HCT116 (cell line): ENCODE measurements around the gene ZMYND10. TPM values are rescaled to one million over a fixed set of nuclear protein-coding genes. Genes with fewer than 3 reads are reported as not detected.

Experiments
- ATAC-seq: fragments of 200-7000 bp; cut with Tn5 transposase; 2 replicates; pipeline ENCODE4 v1.9.1; 2020; ENCODE audit warnings: mild to moderate bottlenecking, moderate library complexity
- BruUV-seq: library from RNA; stranded (reverse); fragments of 400-500 nt; replicated peaks from 2 replicates; lab custom pipeline; 2021; lab: Mats Ljungman, UMichigan
- CTCF ChIA-PET: fragments of 300-600 bp; sonication (Branson Sonifier 250); formaldehyde crosslinking; loops from one replicate; lab custom pipeline; 2021; ENCODE audit warnings: antibody characterized with exemption; lab: Charles Lee
- POLR2A ChIA-PET: fragments of 300-600, 350-600 bp; sonication (Branson Sonifier 250); formaldehyde crosslinking; loops from one replicate; lab custom pipeline; 2021; ENCODE audit warnings: antibody characterized with exemption; lab: Charles Lee
- RAD21 ChIA-PET, 2 experiments: fragments of 300-600 bp; sonication (Branson Sonifier 250); formaldehyde crosslinking; loops; one replicate each; lab custom pipeline; 2023; ENCODE audit warnings: low total read pairs in 2 of 2; ENCODE audit not compliant: uncharacterized antibody in 2 of 2, unreplicated experiment in 2 of 2, low non-redundant PET in 1 of 2; lab: Charles Lee
- DNase-seq: peaks from one replicate; pipeline ENCODE4 v3.0.0-alpha.2; 2010; ENCODE audit warnings: low read depth, low spot score
- H2AFZ ChIP-seq: fragments of 200-600 bp; shearing (Covaris generic), sonication (generic); 2 replicates; pipeline ENCODE4 v1.6.1; 2017; ENCODE audit warnings: low read depth, mixed run types, mixed read lengths, antibody characterized with exemption, low read length; ENCODE audit not compliant: poor library complexity, severe bottlenecking
- H3K27ac ChIP-seq: 2 replicates; pipeline ENCODE4 v1.5.1; 2012; ENCODE audit warnings: low read depth, low read length
- H3K27me3 ChIP-seq: fragments of 200-600 bp; sonication (generic); 2 replicates; pipeline ENCODE4 v1.6.1; 2016; ENCODE audit warnings: mixed run types, low read length, mixed read lengths; ENCODE audit not compliant: insufficient read depth
- H3K36me3 ChIP-seq, 2 experiments: fragments of 200-500 bp in 1 of 2; fragments of 200-600 bp in 1 of 2; sonication (Bioruptor generic) in 1 of 2; sonication (generic) in 1 of 2; 2 replicates each; pipeline versions ENCODE4 v1.5.1 to v1.6.1; 2014 to 2016; ENCODE audit warnings: low read length in 2 of 2, inconsistent platforms in 1 of 2, mixed read lengths in 1 of 2, mixed run types in 1 of 2; ENCODE audit not compliant: insufficient read depth in 2 of 2, control insufficient read depth in 1 of 2
- H3K4me1 ChIP-seq, 2 experiments: fragments of 200-600 bp in 1 of 2; sonication (generic) in 1 of 2; 2 replicates each; pipeline versions ENCODE4 v1.5.1 to v1.6.1; 2012 to 2017; ENCODE audit warnings: low read length in 2 of 2, inconsistent platforms in 1 of 2, mild to moderate bottlenecking in 1 of 2, mixed read lengths in 1 of 2, mixed run types in 1 of 2, moderate library complexity in 1 of 2; ENCODE audit not compliant: insufficient read depth in 2 of 2, control insufficient read depth in 1 of 2
- H3K4me2 ChIP-seq: fragments of 200-600 bp; sonication (generic); 2 replicates; pipeline ENCODE4 v1.6.1; 2017; ENCODE audit warnings: mixed run types, low read length, mixed read lengths
- H3K4me3 ChIP-seq, 2 experiments: fragments of 200-600 bp in 1 of 2; sonication (generic) in 1 of 2; replicated peaks in 1 of 2; 2 replicates each; pipeline ENCODE4 v1.5.1; 2011 to 2016; ENCODE audit warnings: low read length in 2 of 2, control low read depth in 1 of 2, low read depth in 1 of 2, mild to moderate bottlenecking in 1 of 2, mixed read lengths in 1 of 2, mixed run types in 1 of 2
- H3K79me2 ChIP-seq: fragments of 200-600 bp; sonication (generic); 2 replicates; pipeline ENCODE4 v1.6.1; 2017; ENCODE audit warnings: mild to moderate bottlenecking, mixed run types, low read length, moderate library complexity, mixed read lengths; ENCODE audit not compliant: insufficient read depth
- H3K9ac ChIP-seq: fragments of 200-600 bp; sonication (generic); 2 replicates; pipeline ENCODE4 v1.6.1; 2016; ENCODE audit warnings: low read length, mixed read lengths
- H3K9me2 ChIP-seq: fragments of 200-600 bp; sonication (generic), shearing (Covaris generic); 2 replicates; pipeline ENCODE4 v1.6.1; 2017; ENCODE audit warnings: mixed run types, mild to moderate bottlenecking, moderate library complexity; ENCODE audit not compliant: insufficient read depth
- H3K9me3 ChIP-seq, 2 experiments: fragments of 200-500 bp in 1 of 2; fragments of 200-600 bp in 1 of 2; sonication (Bioruptor generic) in 1 of 2; sonication (generic) in 1 of 2; 2 replicates each; pipeline ENCODE4 v1.6.1; 2014 to 2017; ENCODE audit warnings: low read length in 2 of 2, mixed read lengths in 2 of 2, inconsistent platforms in 1 of 2, low read depth in 1 of 2, mild to moderate bottlenecking in 1 of 2, mixed run types in 1 of 2, moderate library complexity in 1 of 2; ENCODE audit not compliant: control insufficient read depth in 1 of 2, insufficient read depth in 1 of 2
- H4K20me1 ChIP-seq: fragments of 200-600 bp; sonication (generic), shearing (Covaris generic); 2 replicates; pipeline ENCODE4 v1.6.1; 2017; ENCODE audit warnings: mixed run types, mild to moderate bottlenecking, moderate library complexity; ENCODE audit not compliant: insufficient read depth
- POLR2AphosphoS5 ChIP-seq: IDR thresholded peaks from 2 replicates; pipeline ENCODE4 v1.6.1; 2011; ENCODE audit warnings: mild to moderate bottlenecking, low read depth, low read length, moderate library complexity
- TCF7L2 ChIP-seq: IDR thresholded peaks from 2 replicates; pipeline ENCODE4 v1.7.0; 2011; ENCODE audit warnings: borderline replicate concordance, inconsistent platforms; ENCODE audit not compliant: insufficient read depth, insufficient read length; ENCODE audit errors: extremely low read depth
- intact Hi-C: fragments of 100-400 bp; cut with micrococcal nuclease; formaldehyde crosslinking; loops from 2 replicates; pipeline ENCODE4 v1.10.0; 2022
- total RNA-seq: library from RNA; stranded (reverse); gene quantifications from one replicate; pipeline ENCODE4 v1.2.1, GENCODE V29; 2021; ENCODE audit not compliant: unreplicated experiment
- TF ChIP-seq, protein P1 (sequence below): IDR thresholded peaks from 2 replicates; pipeline ENCODE4 v1.6.1; 2011; ENCODE audit warnings: mild to moderate bottlenecking, low read length, moderate library complexity; ENCODE audit not compliant: insufficient replicate concordance; ENCODE audit errors: extremely low read depth

ZMYND10 gene
- total RNA-seq, 1 experiment from 2014 or later, result 3.3 TPM

DNA sequence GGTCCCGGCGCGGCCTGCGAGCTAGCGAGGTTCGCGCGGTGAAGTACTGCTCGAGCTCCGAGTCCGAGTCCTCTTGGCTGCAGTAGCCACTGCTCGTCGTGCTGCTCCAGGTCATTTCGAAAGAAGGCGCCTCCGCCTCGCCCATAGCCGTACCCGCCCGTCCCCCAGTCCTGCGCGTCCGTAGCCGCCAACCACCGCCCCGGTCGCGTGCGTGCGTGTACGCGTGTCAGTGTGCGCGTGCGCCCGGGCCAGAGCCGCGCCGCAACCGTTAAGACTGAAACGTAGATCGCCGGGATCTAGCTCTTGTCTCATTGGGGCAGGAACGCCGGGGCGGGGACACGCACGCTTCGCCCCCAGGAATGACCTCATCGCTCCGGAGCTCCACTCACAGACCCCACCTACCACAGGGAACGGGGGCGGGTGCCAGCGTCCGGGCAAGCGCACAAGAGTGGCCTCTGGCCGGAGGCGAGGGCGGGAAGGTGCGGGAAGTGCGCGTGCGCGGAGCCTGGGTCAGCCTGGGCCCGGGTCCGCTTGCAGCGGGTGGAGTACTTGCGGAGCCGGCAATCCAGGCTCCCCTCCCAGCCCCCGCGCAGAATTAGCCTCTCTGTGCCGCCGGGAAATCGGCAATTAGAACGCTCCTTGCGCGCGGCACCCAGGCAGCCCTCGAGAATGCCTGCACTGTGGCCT, 8.2 kb downstream of the ZMYND10 start:
- peak; percentile 97 for DNase-seq
- Histone ChIP-seq H3K27me3 (no peaks in the 10 kb centered on the region), H3K4me3 (peak overlapping the region; percentile 72 to 89), H3K4me1 (peaks cover 29 to 69% of the 10 kb centered on the region in 2 experiments), H3K79me2 (peaks cover 70% of the 10 kb centered on the region), H4K20me1 (no peaks in the 10 kb centered on the region; the same call in 1 of the 2 replicates), H3K9me3 (no peaks in the 10 kb centered on the region), H2AFZ (no peak overlapping the region)
- RAD21 ChIA-PET, result interaction anchor here (0.9 to 1.6 kb wide), 4 partner anchors 9 to 277 kb away, joined by 3 to 5 read pairs (median 4); partner anchors contain the start of genes HYAL3 (in 1 of the 2), NAA80 (in 1 of the 2) and TUSC2 (in 1 of the 2)
- TF ChIP-seq, protein P1, sequence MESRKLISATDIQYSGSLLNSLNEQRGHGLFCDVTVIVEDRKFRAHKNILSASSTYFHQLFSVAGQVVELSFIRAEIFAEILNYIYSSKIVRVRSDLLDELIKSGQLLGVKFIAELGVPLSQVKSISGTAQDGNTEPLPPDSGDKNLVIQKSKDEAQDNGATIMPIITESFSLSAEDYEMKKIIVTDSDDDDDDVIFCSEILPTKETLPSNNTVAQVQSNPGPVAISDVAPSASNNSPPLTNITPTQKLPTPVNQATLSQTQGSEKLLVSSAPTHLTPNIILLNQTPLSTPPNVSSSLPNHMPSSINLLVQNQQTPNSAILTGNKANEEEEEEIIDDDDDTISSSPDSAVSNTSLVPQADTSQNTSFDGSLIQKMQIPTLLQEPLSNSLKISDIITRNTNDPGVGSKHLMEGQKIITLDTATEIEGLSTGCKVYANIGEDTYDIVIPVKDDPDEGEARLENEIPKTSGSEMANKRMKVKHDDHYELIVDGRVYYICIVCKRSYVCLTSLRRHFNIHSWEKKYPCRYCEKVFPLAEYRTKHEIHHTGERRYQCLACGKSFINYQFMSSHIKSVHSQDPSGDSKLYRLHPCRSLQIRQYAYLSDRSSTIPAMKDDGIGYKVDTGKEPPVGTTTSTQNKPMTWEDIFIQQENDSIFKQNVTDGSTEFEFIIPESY, result no peak
- TF ChIP-seq TCF7L2 (peak; percentile 28), POLR2AphosphoS5 (peak; percentile 92)
- TF ChIP-seq, all 23 proteins: peak for 2
- peaks cover 2 to 16% of the 10 kb centered on the region in 2 experiments; a peak in 2 of 4 replicates for H3K36me3 ChIP-seq
- no TSS peak for BruUV-seq
- H3K4me2 ChIP-seq, result peak overlapping the region; percentile 95
- H3K9ac ChIP-seq, result peak overlapping the region; percentile 98
- peak; percentile 86 for ATAC-seq
- no peaks in the 10 kb centered on the region for H3K9me2 ChIP-seq
- POLR2A ChIA-PET, result interaction anchor here (0.6 to 3.1 kb wide), 13 partner anchors 8 to 275 kb away, joined by 3 to 25 read pairs (median 4); partner anchors contain the start of genes CISH, CYB561D2, GNAI2 and HYAL2
- H3K27ac ChIP-seq, result peak overlapping the region; percentile 82
- CTCF ChIA-PET, result interaction anchor here (0.9 to 2.6 kb wide), 13 partner anchors 9 to 274 kb away, joined by 3 to 24 read pairs (median 7); partner anchors contain the start of genes CISH, CYB561D2, GNAI2 and NPRL2
- intact Hi-C loops, result no loop called here
